GM13977 (cell line): ENCODE measurements around the gene FBN1.

Source experiments
- DNase-seq: peaks from one replicate; pipeline ENCODE4 v3.0.0; 2012; ENCODE audit warnings: low spot score
- CTCF ChIP-seq: IDR thresholded peaks from 2 replicates; pipeline ENCODE4 v1.5.1; 2012; ENCODE audit warnings: mild to moderate bottlenecking, control low read depth; ENCODE audit not compliant: insufficient read depth; ENCODE audit errors: extremely low read depth, missing control alignments
- in situ Hi-C: fragments of 300-500 bp; cut with MboI; formaldehyde crosslinking; loops from one replicate; pipeline ENCODE4 v1.12.0; 2022; ENCODE audit warnings: low sequenced_read_pairs, low pct_unique_long_range_greater_than_20kb, mixed read lengths, inconsistent platforms; ENCODE audit not compliant: unreplicated experiment

FBN1 gene

DNA sequence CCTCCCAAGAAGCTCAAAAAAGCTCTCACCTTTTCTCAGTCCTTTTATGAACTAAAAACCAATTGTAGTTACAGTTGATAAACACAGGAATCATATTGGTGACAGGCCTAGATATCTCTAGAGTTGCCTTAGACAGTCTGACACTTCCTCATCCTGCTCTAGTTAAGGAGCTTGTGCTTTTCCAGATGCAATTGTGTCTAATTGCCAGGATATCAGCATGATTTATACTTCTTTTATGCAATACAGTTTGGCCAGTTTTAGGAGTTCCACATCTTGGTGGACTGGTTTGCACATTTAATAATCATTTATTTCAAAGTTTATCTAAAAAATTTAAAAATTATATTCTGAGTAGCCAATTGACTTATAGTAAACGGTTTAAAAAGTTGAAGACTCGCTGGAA lies 218.6 kb downstream of the FBN1 start:
- no peak for TF ChIP-seq CTCF
- in situ Hi-C loops, result no loop called here
- DNase-seq, result no peak

DNA sequence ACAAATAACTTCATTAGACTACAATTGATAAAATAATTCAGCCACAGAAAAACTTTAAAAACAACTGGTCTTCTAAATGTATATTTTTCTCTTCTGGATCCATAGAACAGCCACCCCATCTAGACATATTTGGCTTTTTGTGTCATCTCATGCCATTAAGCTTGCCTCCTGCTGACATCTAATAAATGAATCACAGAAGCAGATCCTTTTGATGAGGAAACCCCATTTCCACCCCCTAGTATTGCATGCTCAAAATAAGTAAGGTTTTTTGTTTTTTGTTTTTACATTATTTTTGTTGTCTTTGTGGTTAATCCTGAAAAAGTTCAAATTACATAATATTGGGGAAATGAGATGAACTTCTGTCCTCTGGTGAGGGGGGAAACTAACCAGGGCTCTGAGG lies 219.5 kb downstream of the FBN1 start:
- in situ Hi-C loops, result no loop called here
- DNase-seq, result no peak
- TF ChIP-seq CTCF, result no peak

DNA sequence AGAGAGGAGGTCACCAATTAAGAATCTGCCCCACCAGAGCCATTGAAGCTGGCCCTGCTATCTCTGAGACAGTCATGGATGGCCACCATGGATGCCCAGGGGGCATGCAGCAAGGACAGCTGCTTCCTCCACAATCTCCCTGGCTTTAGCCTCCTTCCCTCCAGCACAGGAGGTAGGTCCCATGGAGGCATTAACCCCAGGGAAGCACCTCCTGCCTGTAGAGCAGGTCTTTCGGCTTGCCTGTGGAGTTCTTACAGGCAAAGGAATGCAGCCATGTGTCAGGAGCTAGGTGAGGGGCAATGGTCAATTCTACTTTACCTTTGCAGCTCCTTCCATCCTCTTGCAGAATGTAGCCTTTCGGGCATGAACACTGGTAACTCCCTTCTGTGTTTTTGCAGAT lies 220.5 kb downstream of the FBN1 start:
- in situ Hi-C loops, result no loop called here
- DNase-seq, result no peak
- TF ChIP-seq CTCF, result no peak

DNA sequence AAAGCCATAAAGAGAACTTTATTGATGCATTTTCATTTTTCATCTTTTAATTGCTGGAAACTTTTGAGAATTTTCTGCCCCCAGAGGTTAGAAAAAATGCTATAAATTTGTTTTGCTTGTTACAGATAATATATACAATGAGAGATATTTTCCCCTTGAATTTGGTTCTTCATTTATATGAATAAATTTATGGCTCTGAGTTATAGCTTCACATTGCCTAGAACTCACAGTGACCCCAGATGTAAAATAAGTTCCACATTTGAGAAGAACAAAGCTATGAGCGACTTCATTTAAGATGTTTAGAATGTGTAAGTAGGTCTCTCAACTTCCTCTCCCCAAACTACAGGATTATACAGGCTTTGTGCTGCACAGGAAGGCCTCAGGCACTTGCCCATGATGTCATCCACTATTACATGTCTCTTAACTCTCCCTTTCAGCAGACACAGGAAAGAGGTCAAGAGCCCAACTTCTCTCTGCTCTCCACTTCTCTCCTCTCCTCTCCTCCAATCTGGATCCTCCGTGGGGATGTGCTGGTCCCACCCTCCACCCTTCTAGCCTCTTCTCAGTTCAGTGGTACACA lies 221.5 kb downstream of the FBN1 start:
- no peak for DNase-seq
- TF ChIP-seq CTCF, result no peak
- in situ Hi-C loops, result no loop called here

DNA sequence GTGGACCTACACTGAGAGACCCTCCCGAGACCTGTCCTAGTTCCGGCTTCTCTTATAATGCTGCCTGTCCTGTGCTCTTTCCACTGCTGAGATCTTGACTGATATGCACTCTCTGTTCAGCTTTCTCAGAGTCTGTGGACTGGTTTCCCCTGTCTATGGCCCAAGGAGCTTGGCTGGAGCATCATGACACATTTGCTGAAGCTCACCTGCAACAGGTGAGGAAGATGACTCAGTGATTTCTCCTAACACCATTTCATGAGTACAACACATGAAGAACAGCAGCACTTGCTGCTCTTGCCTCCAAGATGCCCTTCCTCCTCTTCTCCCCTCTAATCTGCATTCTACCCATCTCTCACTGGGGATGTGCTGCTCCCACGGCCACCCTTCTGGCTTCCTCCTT lies 222.2 kb downstream of the FBN1 start:
- in situ Hi-C loops, result no loop called here
- no peak for TF ChIP-seq CTCF
- no peak for DNase-seq

- in situ Hi-C loops, result no loop called here
- DNase-seq, result no peak
- TF ChIP-seq CTCF, result no peak
Observed at GRCh38 chr15:48422401-48422800, 223.1 kb downstream of the FBN1 start.

GRCh38 chr15:48421362-48421761 lies 224.1 kb downstream of the FBN1 start:
- DNase-seq, result no peak
- no peak for TF ChIP-seq CTCF
- in situ Hi-C loops, result no loop called here
